CD4-positive, alpha-beta T cell treated with Interleukin-17A for 4 hours (primary cell): Measurements from ENCODE around the gene DHRS13.
A peak's percentile ranks its signal among the peaks of the same experiment; 100 is the strongest.

Experiments used
- DNase-seq: peaks from one replicate; pipeline ENCODE4 v3.0.0-alpha.2; 2020; ENCODE audit warnings: mixed read lengths

DHRS13 gene

GRCh38 chr17:28900986-28901726 is 1.7 kb downstream of the DHRS13 start:
- no peak for DNase-seq

DNA sequence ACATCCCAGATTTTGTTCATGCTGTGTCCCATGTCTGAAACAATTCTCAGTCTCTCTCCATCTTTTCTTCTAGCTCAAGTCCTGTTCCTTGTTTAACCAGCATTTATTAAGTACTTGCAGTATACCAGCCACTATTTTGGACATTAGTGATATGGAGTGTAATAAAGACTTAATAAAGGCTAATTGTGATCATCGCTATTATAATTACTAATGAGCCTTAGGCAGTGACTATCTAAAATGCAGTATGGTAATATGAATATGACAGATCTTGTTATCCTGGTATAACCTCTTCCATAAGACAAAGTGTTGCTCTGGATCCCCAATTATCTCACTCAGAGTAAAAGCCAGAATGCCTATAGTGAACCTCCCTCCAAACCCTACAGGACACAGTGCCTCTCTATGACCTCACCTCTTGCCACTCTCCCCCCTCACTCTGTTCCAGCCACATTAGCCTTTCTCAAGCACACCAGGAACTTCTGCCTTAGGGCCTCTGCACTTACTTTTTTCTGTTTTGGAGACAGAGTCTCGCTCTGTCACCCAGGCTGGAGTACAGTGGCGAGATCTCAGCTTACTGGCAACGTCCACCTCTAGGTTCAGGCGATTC is 3.6 kb downstream of the DHRS13 start:
- DNase-seq = no peak

DNA sequence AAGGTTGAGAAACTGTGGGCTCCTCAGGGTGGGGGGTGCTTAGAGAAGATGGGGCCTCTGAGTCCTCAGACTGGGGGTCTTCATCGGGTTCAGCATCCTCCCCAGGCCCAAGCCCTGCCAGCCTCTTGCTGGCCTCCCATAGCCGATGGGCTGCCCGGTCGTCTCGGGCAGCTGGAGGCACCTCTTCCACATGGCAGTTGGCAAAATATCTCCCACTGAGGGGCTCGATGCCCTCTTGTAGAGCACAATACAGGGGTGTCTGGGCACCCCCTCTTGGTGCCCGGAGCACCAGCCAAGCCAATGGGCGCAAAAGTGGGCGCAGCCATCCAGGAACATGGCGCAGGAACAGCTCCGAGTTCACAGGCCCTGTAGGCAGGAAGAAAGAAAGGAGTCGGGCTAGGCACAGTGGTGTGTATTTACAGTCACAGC is 4.3 kb downstream of the DHRS13 start:
- DNase-seq = no peak

- peak; percentile 63 for DNase-seq
Measured at GRCh38 chr17:28897769-28898526, 4.9 kb downstream of the DHRS13 start.

DNA sequence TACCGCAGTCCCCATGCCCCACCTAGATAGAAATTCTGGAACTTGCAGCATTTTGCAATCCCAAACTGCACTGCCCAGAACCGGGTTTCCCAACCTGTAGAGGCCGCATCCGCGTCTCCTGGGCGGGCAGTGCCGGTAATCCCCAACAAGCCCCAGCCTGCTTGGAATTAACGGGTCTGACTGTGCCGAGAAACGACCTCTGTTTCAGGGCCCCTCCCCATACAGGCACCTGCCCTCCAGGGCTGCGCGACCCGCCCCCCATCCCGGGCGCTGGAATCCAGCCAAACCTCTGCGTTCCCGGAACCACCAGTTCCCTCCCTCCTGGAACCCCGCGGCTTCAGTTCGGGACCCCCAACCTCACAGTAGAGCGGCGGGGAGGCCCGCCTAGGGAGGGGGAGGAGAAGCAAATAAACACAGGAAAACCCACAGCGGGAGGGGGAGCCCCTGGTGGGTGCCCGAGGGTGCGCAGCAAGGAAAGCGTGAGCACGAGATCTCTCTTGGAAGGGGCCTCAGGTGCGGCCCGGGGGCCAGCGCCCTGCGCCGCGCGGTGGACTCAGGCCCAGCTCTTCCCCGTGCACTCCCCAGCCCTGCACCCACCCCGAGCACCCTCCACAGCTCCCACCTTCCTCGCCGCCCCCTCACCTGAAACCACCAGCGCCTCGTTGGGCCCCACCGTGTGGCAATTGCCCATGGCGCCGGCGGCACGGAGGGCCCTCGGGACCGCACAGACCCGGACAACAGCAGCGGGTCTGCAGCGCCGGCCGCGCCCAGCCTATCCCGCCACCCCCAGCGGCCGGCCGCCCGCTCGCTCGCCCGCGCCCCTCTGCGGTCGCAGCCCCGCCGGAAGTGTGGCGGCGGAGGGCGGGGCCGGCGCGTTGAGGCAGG is 5.8 kb downstream of the DHRS13 start, which contains the start of gene FLOT2:
FLOT2 (minus strand) TSS at position 850 of the 885 bp plus-strand sequence; CDS start at position 691, 159 bp downstream.
- DNase-seq = peak; percentile 79

DNA sequence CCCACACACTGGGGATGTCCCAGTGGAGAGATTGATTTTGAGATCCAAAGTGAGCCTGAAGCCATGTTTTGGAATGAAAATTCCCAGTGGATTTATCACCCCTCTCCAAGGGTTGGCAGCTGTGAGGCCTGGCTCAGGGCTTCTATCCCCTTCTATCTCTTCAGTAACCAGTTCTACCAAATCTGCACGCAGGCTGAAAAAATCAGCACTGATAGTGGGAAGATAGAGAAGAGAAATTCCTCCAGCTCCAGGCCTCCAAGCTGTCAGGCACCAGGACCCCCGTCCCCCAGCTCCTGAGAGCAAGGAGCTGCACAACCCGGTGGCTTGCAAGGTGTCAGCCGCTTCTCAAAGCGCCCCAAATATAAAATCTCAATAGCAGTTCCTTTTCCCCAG is 6.4 kb downstream of the DHRS13 start:
- no peak for DNase-seq

- no peak for DNase-seq
Measured at GRCh38 chr17:28895794-28896447, 7.0 kb downstream of the DHRS13 start.

DNA sequence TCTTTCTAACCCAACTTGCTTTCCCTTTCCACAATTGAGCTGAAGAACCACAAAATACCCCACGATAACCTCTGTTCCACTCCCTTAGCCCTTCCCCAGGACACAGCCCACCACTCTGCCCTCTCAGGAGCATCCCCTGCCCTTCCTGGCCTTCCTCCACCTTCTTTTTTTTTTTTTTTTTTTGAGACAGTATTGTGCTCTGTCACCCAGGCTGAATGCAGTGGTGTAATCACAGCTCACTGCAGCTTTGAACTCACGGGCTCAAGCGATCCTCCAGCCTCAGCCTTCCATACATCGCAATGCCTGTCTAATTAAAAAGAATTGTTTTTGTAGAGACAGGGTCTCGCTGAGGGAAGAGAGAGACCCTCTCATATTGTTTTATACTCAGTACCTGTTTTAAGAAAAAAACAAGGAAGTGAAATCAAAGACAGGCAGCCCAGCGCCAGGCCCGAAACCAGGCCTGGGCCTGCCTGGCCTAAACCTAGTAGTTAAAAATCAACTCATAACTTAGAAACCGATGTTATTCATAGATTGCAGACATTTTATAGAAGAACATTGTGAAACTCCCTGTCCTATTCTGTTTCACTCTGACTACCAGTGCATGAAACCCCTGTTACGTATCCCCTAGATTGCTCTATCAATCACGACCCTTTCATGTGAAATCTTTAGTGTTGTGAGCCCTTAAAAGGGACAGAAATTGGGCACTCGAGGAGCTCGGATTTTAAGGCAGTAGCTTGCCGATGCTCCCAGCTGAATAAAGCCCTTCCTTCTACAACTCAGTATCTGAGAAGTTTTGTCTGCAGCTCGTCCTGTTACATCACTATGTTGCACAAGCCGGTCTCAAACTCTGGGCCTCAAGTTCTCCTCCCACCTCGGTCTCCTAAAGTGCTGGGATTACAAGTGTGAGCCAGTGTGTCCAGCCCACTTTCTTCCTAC is 9.4 kb downstream of the DHRS13 start:
- peak; percentile 30 for DNase-seq

GRCh38 chr17:28892024-28892423 is 10.9 kb downstream of the DHRS13 start:
- DNase-seq = no peak

GRCh38 chr17:28891201-28891600 is 11.7 kb downstream of the DHRS13 start:
- no peak for DNase-seq

- no peak for DNase-seq
Measured at GRCh38 chr17:28889996-28890395, 12.9 kb downstream of the DHRS13 start.

DNA sequence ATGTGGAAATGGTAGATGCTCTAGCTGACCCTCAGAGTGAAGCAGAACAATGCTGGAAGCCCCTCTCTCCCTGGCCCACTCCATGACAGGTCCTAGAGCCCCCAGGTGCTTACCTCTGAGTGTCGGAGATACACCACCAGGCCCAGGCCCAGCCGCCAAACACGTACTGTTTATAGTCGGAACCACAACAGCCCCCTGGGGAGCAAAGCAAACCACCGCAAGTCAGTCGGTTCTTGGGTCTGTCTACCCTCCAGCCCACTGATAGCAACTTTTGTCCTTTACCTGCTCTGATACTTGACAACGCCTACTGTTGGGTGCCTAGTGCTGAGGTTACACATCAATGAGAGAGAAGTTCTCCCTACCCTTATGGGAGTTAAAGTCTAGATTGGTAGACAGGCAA is 14.0 kb downstream of the DHRS13 start:
- no peak for DNase-seq

DNA sequence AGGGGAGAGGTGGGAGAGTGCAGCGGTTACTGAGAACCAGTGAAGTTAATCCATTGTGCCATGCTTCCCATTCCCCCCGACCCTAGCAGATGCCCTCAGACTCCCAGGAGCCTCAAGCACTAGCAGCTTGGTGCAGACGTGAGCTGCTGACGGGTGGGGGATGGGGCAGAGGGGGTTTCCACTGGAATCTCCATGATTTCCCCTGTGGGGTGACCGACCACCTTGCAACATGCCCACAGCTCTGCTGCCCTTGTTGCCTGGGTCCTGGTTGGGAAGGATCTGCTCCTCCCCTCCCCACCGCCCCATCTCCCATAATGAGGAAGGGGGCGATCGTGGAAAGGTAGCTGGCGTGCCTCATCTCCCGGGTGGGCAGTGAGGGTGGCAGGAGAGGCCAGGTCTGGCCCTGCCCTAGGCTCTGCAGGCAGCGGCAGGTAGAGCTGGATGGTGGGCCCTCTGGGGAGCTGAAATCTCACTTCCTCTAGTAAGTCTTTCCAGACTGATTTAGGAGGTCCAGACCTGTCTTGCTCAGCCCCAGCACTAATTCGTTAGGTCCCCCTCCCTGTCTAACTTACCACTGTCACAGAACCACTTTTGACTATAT is 14.9 kb downstream of the DHRS13 start:
- no peak for DNase-seq

- DNase-seq = no peak
Measured at GRCh38 chr17:28885951-28886350, 16.9 kb downstream of the DHRS13 start.

DNA sequence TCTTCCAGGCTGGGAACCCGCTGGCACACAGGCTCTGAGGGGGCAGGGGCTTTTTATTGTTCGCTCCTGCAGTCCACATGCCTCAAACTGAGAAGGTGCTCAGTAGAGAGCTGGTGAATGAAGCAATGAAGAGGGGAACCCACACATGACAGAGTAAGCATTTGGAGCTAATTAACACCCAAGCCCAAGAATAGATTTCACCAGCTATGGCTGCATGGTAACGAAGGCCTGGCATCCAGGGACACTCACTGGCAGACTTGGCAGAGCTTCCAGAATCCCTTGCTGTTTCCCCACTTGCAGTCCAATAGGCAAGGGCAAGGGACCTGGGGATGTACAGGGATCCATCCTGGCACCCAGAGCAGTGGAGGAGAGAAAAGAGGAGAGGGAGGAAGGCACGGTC is 17.5 kb downstream of the DHRS13 start:
- no peak for DNase-seq

GRCh38 chr17:28883967-28884702 is 18.7 kb downstream of the DHRS13 start:
- no peak for DNase-seq

GRCh38 chr17:28882154-28882895 is 20.6 kb downstream of the DHRS13 start:
- DNase-seq = no peak

GRCh38 chr17:28881533-28882056 is 21.3 kb downstream of the DHRS13 start:
- DNase-seq = no peak

DNA sequence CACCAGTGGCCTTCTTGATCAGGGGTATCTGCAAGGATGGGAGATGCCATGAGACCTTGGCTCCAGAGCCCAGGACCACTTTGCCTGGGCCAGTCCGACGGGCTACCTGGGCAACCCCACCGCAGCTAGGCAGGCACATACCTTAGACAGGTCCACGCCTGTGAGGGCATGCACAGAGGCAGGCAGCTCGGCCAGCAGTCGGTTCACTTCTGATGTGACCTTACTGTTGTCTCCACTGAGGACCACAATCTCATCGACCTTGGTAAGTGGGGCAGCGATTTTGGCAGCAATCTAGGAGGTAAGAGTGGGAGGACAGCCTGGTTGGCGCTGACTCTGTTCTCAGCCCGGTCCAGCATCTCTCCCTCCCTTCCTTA is 22.3 kb downstream of the DHRS13 start:
- DNase-seq = no peak
